Vagina (tissue), 2 donors: ENCODE data around the gene TEX19. TPM values are rescaled to one million over a fixed set of nuclear protein-coding genes. Genes with fewer than 3 reads are reported as not detected.

ENCODE experiments used
- DNase-seq, 2 donors: peaks; one replicate each; pipeline ENCODE4 v3.0.0-alpha.2; 2017; ENCODE audit errors: extremely low spot score in 2 of 2
- H3K27ac ChIP-seq: fragments of 200-600 bp; sonication (generic); one replicate; pipeline ENCODE4 v1.5.1; 2019
- H3K27me3 ChIP-seq: fragments of 200-600 bp; sonication (generic); one replicate; pipeline ENCODE4 v1.5.1; 2019
- H3K36me3 ChIP-seq, 2 donors: fragments of 200-600 bp; sonication (generic); one replicate each; pipeline ENCODE4 v1.5.1; 2017 to 2019
- H3K4me1 ChIP-seq: fragments of 200-600 bp; sonication (generic); one replicate; pipeline ENCODE4 v1.5.1; 2019
- H3K4me3 ChIP-seq, 2 donors: fragments of 200-600 bp; sonication (generic); 1 replicate in 1 of 2; 2 replicates in 1 of 2; pipeline ENCODE4 v1.5.1; 2016 to 2019
- H3K9me3 ChIP-seq: fragments of 200-600 bp; sonication (generic); one replicate; pipeline ENCODE4 v1.5.1; 2019
- CTCF ChIP-seq, 3 experiments: fragments of 450-650 bp in 2 of 3; fragments of 200-600 bp in 1 of 3; sonication (generic) in 1 of 3; IDR thresholded peaks; one replicate each; pipeline ENCODE4 v1.5.1; 2017 to 2019; ENCODE audit warnings: antibody characterized with exemption in 3 of 3, mild to moderate bottlenecking in 2 of 3, moderate library complexity in 2 of 3
- POLR2A ChIP-seq, 2 donors: fragments of 450-650 bp; IDR thresholded peaks; one replicate each; pipeline ENCODE4 v1.6.1; 2017; ENCODE audit warnings: antibody characterized with exemption in 2 of 2, mild to moderate bottlenecking in 2 of 2, moderate library complexity in 2 of 2
- POLR2AphosphoS5 ChIP-seq, 2 donors: sonication (generic); formaldehyde crosslinking; IDR thresholded peaks; one replicate each; pipeline ENCODE4 v1.9.0; 2017; ENCODE audit warnings: antibody characterized with exemption in 2 of 2, mild to moderate bottlenecking in 2 of 2, low read depth in 1 of 2; ENCODE audit not compliant: insufficient read depth in 1 of 2
- intact Hi-C: fragments of 100-400 bp; cut with DNase I; formaldehyde crosslinking; loops from one replicate; pipeline ENCODE4 v1.15.1; 2023
- total RNA-seq: library from RNA; depleted of rRNA; stranded (reverse); fragments of >200 nt; gene quantifications from one replicate; pipeline ENCODE4 v1.2.3, GENCODE V29; 2016

Gene TEX19
- total RNA-seq, 1 donor from 2014 or later = not detected

GRCh38 chr17:82406131-82406671, 47.2 kb downstream of the TEX19 start:
- no peak for DNase-seq
- TF ChIP-seq CTCF (IDR thresholded peaks at IDR 0.05) = no peak
- TF ChIP-seq POLR2A (IDR thresholded peaks at IDR 0.05) = no peak
- TF ChIP-seq POLR2AphosphoS5 (IDR thresholded peaks at IDR 0.05; ENCODE audit: insufficient read depth in 1 of 2, low read depth in 1 of 2) = no peak
- Histone ChIP-seq H3K4me3 (no peak overlapping the region), H3K27ac (no peak overlapping the region), H3K36me3 (peaks cover 0 to 24% of the 10 kb centered on the region in 2 donors), H3K9me3 (no peaks in the 10 kb centered on the region), H3K27me3 (no peaks in the 10 kb centered on the region), H3K4me1 (no peaks in the 10 kb centered on the region)
- intact Hi-C loops = no loop called here

GRCh38 chr17:82407255-82407654, 48.2 kb downstream of the TEX19 start:
- H3K9me3 ChIP-seq = no peaks in the 10 kb centered on the region
- TF ChIP-seq CTCF (IDR thresholded peaks at IDR 0.05) (no peak), POLR2A (IDR thresholded peaks at IDR 0.05) (no peak), POLR2AphosphoS5 (IDR thresholded peaks at IDR 0.05; ENCODE audit: insufficient read depth in 1 of 2, low read depth in 1 of 2) (no peak)
- H3K4me1 ChIP-seq = no peaks in the 10 kb centered on the region
- DNase-seq = no peak
- H3K27ac ChIP-seq = no peak overlapping the region
- H3K4me3 ChIP-seq = no peak overlapping the region
- intact Hi-C loops = no loop called here
- H3K27me3 ChIP-seq = no peaks in the 10 kb centered on the region
- H3K36me3 ChIP-seq = peaks cover 0 to 24% of the 10 kb centered on the region in 2 donors

GRCh38 chr17:82408288-82408937, 49.4 kb downstream of the TEX19 start:
- no peaks in the 10 kb centered on the region for H3K9me3 ChIP-seq
- no peak for DNase-seq
- H3K4me1 ChIP-seq = no peaks in the 10 kb centered on the region
- no peak for TF ChIP-seq CTCF (IDR thresholded peaks at IDR 0.05)
- TF ChIP-seq POLR2AphosphoS5 (IDR thresholded peaks at IDR 0.05; ENCODE audit: insufficient read depth in 1 of 2, low read depth in 1 of 2) = no peak
- no peak for TF ChIP-seq POLR2A (IDR thresholded peaks at IDR 0.05)
- no peak overlapping the region for H3K4me3 ChIP-seq
- no peaks in the 10 kb centered on the region for H3K27me3 ChIP-seq
- H3K36me3 ChIP-seq = peaks cover 0 to 15% of the 10 kb centered on the region in 2 donors
- H3K27ac ChIP-seq = no peak overlapping the region
- intact Hi-C loops = no loop called here

GRCh38 chr17:82408938-82409318, 49.9 kb downstream of the TEX19 start:
- Histone ChIP-seq H3K4me3 (no peak overlapping the region), H3K4me1 (no peaks in the 10 kb centered on the region), H3K27me3 (no peaks in the 10 kb centered on the region), H3K27ac (no peak overlapping the region), H3K9me3 (no peaks in the 10 kb centered on the region), H3K36me3 (peaks cover 0 to 10% of the 10 kb centered on the region in 2 donors)
- intact Hi-C loops = no loop called here
- no peak for DNase-seq
- TF ChIP-seq CTCF (IDR thresholded peaks at IDR 0.05) (no peak), POLR2AphosphoS5 (IDR thresholded peaks at IDR 0.05; ENCODE audit: insufficient read depth in 1 of 2, low read depth in 1 of 2) (no peak), POLR2A (IDR thresholded peaks at IDR 0.05) (no peak)
